ENCODE data around the gene DNAJC11.
A peak's percentile ranks its signal among the peaks of the same experiment; 100 is the strongest.
"Not testable (repeated sequence)": the region's sequence is repeated elsewhere in the genome, so short reads cannot be mapped to it uniquely, and the experiment has no call there.

The DNAJC11 gene, protein sequence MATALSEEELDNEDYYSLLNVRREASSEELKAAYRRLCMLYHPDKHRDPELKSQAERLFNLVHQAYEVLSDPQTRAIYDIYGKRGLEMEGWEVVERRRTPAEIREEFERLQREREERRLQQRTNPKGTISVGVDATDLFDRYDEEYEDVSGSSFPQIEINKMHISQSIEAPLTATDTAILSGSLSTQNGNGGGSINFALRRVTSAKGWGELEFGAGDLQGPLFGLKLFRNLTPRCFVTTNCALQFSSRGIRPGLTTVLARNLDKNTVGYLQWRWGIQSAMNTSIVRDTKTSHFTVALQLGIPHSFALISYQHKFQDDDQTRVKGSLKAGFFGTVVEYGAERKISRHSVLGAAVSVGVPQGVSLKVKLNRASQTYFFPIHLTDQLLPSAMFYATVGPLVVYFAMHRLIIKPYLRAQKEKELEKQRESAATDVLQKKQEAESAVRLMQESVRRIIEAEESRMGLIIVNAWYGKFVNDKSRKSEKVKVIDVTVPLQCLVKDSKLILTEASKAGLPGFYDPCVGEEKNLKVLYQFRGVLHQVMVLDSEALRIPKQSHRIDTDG

DNA sequence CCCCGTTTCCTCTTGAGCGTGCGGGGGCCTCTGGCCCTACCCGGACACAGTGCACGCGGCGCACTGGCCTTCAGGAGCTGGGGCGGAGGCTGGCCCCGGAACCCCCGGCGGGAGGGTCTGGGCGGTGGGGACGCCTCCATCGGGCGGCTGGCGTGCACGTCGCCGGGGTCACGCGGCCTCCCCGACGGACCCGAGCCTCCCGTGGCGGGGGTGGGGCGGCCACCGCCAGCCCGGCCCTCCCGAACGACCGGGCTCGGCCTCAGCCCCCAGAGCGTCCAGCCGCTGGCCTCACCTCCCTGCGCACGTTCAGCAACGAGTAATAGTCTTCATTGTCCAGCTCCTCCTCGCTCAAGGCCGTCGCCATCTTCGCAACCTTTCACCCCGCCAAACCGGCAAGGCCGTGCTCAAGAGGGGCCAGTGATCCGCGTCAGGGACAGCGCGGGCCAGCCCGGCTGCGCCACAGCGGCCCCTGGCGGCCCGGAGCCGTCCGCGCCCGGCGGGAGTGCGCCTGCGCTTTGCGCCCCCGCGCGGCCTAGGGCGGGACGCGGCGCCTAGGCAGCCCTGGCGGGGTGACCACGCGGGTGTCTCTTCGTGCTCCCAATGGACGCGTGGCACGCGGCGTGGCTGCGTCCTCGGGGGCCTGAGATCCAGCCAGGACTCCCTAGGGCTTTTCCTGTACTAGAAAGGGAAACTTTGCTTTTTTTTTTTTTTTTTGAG is at the start of gene DNAJC11:
Gene DNAJC11, minus strand, starts transcription at position 380 of the 717 bp plus-strand sequence. Its CDS starts 16 bp downstream, at position 364.
- peak; percentile 88 for DNase-seq

DNA sequence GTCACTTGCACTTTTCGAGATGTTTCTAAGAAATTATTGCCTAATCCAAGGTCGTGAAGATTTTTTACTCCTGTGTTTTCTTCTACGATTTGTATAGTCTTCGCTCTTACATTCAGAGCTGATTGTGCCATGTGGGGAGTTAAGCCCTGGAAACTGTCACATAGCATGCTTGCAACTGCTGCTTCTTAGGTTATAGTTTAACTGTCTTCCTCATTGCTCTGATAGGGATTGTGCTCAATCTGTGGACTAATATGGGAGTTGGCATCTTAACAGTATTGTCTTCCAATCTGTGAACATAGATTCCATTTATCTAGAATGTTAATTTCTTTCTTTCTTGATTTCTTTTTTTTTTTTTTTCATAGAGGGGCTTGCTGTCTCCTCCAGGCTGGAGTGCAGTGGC is 48.9 kb upstream of the DNAJC11 start:
- no peak for DNase-seq

DNA sequence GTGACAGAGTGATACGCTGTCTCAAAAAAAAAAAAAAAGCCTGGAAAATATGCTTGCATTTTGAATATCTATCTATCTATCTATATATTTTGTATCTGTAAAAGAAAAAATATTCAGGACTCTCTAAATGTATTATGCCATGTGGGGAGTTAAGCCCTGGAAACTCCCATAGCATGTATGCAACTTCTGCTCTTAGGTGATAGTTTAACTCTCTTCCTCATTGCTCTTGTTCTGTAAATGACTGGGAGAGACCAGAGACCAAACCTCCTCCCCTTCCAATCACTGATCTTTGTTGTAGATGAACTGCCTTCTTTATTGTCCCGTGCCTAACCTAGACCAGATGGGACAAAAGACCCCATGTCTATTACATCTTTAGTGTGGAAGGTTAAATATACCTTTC is 46.1 kb upstream of the DNAJC11 start:
- no peak for DNase-seq

DNA sequence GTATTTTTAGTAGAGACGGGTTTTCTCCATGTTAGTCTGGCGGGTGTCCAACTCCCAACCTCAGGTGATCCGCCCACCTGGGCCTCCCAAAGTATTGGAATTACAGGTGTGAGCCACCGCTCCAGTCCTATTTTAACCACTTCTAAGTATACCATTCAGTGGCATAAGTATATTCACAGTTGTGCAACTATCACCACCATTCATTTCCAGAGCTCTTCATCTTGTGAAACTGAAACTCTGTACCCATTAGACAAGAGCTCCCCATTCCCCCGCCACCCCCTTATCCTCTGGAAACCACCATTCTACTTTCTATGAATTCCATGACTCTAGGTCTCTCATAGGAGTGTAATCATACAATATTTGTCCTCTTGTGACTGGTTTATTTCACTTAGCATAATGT is 43.5 kb upstream of the DNAJC11 start:
- DNase-seq = no peak

DNA sequence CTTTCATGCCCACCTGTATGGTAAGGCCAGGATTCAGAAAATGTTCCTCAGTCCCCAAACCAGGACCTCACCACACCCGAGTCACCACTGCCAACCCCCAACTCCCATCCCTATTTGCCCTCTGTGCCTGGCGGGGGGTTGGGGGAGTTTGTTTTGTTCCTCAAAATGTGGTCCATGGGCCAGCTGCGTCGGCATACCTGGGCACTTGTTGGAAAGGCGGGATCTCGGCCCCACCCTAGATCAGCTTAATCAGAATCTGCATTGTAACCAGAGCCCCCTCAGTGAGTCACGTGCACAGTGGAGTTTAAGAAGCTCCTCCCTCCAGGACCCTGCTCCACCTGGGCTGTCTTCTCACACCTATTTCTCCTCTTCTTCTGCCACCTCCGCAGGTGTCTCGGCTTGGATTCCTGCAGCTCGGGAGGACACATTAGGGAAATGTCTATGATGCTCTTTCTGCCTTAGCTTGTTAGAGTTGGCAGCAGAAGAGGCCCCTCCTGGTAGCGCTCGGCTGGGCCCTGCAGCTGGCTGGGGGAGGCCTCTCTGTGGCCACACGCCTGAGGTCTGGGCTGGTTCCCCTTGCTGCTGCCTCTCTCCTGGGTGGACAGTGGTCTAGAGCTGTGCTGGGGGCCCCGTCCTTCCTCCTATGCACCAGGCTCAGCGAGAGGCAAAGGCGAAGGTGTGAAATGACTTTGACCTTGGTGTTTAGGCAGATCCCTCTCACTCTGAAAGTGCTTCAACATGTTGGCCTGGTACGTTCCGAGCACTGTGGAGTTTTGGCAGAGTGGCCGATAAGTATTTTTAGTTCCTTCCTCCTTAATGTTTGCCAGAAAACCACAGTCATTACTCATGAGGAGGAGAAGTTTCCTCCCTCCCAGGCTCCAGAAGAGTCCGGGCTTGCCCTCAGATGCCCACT is 41.8 kb upstream of the DNAJC11 start:
- peak; percentile 7 for DNase-seq

DNA sequence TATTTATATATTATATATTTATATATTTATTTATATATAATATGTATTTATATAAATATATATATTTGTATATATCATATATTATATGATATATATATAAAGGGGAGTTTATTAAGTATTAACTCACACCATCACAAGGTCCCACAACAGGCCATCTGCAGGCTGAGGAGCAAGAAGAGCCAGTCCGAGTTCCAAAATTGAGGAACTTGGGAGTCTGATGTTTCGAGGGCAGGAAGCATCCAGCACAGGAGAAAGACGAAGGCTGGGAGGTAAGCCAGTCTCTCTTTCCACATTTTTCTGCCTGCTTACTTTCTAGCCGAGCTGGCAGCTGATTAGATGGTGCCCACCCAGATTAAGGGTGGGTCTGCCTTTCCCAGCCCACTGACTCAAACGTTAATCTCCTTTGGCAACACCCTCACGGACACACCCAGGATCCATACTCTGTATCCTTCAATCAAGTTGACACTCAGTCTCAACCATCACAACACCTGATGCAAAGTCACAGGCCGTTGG is 41.1 kb upstream of the DNAJC11 start:
- not testable (repeated sequence) for DNase-seq

DNA sequence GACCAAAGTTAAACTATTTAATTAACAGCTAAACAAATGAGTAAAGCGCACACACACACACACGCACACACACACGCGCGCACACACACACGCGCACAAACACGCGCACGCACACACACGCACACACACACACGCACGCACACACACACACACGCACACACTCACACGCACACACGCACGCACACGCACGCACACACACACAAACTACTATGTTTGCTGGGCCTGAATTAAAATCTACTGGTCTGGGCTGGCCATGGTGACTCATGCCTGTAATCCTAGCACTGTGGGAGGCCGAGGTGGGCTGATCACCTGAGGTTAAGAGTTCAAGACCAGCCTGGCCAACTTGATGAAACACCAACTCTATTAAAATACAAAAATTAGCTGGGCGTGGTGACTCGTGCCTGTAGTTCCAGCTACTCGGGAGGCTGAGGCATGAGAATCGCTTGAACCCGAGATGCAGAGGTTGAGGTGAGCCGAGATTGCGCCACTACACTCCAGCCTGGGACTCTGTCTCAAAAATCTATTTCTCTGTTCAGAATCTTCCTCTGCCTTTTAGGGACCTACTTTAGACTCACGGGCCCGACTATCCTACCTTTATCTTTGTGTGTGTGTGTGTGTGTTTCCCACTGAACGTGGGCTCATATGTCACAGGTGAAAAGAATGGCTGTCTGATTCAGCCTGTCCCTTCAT is 37.5 kb upstream of the DNAJC11 start:
- DNase-seq = no peak

DNA sequence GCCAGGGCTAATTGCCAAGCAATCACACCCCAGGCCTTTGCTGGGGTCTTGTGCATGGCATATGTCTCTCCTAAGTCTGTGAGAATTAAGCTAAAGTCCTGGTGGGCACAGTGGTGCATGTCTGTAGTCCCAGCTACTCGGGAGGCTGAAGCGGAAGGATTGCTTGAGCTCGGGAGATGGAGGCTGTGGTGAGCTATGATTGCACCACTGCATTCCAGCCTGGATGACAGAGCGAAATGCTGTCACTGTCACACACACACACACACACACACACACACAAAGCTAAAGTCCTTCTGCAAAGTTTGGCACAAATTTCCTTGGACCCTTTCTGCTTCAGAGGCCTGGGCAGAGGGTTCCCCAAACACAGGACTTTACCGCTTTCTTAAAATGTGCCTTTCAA is 31.3 kb upstream of the DNAJC11 start:
- DNase-seq = no peak

DNA sequence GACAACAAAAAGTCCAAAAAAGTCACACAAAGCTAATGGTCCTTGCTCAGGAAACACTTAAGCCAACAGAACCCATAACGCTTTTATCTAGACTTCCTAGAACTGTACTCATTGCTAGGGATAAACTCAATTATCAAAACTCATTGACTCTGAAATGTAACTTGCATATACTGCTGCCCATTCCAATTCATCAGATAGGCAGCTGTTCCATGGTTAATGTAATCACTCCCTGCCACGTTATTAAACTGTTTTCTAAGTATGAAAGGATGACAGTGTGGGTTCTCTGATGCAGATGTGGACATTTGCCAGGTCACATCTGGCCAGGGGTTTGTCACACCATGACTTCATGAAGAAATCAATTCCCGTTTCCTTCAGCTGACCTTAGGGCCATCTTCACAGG is 30.3 kb upstream of the DNAJC11 start:
- DNase-seq = no peak

DNA sequence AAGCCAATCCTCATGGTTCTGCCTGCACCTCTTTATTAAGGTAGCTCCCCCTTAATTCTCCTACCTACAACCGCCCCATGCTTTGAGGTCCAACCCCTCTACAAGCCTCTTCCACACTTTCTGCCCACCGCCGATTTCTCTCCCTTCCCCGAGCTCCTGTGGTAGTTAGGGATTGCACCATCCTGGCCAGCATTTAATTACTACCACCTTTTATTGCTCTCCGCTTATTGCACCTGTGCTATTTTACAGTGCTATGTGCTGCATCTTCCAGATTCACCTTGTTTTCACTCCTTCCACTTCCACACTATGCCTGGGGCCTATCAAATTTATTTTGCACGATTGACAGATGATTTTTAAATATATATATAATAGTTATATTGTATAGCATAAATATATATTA is 29.3 kb upstream of the DNAJC11 start:
- no peak for DNase-seq

DNA sequence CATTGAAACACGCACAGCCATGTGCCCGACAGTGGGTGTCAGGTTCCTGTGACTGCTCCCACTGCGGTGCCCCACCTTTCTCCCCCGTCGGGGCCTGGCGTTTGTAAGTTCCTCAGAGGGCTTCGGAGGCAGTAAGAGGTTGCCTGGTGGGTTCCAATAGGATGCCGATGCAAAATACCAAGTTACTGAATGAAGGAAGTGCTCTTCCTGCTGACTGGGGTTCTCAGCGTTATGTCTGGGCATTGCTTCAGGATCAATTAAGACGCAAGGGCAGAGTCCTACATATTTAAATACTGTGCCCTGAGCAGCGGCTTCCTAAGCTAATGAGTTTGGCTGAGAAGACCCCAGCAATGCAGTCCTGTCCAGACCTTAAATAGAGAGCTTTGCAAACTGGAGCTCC is 28.9 kb upstream of the DNAJC11 start:
- no peak for DNase-seq

DNA sequence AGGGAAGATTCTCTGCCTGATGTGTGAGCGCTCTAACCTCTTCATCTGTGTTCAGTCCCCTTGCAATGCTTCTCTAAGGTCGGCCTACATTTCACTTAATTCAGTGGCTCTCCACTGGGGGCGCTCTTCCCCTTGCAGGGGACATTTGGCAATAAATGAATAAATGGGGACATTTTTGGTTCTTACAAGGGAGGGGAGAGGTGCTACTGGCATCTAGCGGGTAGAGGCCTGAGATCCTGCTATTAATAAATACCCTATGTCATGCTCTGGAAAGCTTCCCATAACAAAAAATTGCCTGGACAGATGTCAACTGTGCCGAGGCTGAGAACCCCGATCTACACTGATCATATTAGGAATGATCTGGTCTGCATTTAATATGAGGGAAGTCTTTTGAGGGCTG is 25.9 kb upstream of the DNAJC11 start:
- peak; percentile 74 for DNase-seq

DNA sequence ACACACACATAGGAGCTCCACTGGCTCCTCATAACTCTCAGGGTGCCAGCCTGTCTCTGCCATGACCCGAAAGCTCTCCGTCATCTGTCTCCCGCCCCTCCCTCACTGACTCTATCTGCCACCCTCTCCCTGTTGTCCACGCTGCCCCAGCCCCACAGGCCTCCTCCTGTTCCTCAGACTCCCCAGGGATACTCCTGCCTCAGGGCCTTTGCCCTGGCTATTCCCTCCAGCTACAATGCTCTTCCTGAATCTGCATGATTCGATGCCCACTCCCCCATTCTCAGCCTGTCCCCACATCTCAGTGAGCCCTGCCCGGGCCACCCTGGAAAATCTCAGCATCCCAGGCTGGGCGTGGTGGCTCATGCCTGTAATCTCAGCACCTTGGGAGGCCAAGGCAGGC is 24.6 kb upstream of the DNAJC11 start:
- DNase-seq = no peak

DNA sequence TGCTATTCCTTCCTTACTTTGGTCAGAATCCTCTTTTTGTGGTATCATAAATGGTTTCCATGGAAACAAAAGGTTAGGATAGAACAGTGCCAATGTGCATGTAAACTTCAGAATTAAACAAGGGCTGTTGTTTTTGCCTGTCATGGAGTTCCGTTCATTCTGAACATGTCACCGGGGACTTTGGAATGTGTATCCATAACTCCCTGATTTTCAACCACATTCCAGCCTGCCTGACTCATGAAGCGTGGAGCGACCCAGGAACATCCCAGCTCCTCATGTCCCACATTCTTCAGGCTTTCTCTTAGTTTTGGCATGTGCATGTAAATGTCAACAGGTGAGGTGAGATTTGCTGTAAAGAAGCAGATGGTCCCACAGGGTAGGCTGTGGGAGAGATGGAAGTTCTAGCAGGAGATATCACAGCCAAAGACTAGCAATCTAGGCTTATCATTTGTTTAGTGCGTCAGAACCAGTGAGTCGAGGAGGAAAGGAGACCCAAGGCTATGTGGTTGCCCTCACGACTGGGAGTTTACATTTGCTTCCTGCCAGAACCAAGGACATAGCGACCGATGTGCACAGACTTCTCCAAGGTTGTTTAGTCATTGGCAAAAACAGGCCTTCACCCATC is 23.0 kb upstream of the DNAJC11 start:
- no peak for DNase-seq

DNA sequence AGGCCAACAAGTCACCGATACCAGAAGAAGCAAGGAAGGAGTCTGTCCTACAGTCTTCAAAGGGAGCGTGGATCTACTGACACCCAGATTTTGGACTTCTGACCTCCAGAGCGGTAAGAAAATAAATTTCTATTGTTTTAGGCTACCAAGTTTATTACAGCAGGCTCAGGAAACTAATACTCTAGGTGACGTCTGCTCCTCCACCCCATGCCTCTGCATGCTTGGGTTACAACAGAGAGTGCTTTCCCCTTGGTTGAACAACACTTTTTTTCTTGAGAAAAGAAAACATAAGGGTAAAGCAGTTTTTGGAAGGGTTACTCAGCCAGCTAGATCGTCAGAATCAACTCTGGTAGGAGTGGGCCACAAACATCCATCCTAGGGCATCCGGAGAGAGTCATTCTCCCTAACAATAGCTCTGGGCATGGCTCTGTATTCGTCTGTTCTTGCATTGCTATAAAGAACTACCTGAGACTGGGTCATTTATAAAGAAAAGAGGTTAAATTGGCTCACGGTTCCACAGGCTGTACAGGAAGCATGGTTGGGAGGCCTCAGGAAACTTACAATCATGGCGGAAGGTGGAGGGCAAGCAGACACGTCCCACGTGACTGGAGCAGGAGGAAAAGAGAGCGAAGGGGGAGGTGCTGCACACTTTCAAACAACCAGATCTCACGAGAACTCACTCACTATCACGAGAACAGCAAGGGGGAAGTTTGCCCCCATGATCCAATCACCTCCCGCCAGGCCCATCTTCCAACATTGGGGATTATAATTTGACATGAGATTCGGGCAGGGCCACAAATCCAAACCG is 22.2 kb upstream of the DNAJC11 start:
- no peak for DNase-seq

DNA sequence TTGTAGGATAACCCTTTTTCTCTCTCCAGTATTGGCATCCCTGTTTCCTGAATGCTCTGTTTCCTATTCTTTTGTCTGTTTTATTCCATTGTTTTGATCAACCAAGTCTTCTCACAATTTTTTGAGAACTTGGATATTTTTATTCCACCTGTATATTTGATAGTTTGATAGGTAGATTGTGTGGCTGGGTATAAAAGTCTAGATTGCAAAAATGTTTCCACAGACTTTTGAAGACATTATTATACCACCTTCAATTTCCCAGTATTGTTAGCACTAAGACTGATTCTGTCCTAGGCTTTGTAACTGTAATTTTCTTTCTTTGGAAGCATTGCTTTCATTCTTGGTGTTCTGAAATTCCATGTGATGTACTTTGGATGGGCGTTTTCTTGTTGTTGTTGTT is 9.6 kb upstream of the DNAJC11 start:
- DNase-seq = no peak

DNA sequence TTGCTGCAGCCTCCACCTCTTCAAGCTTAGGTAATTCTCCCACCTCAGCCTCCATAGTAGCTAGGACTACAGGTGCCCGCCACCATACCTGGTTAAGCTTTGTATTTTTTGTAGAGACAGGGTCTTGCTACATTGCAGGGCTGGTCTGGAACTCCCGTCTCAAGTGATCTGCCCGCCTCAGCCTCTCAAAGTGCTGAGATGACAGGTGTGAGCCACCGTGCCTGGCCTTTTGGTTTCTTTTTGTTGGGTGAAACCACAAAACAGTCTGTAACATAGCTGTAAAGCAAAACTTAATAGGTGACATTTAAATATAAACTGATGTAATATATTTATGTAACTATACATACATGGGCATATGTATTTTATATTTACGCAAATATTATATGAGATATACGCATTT is 3.1 kb upstream of the DNAJC11 start:
- no peak for DNase-seq

DNA sequence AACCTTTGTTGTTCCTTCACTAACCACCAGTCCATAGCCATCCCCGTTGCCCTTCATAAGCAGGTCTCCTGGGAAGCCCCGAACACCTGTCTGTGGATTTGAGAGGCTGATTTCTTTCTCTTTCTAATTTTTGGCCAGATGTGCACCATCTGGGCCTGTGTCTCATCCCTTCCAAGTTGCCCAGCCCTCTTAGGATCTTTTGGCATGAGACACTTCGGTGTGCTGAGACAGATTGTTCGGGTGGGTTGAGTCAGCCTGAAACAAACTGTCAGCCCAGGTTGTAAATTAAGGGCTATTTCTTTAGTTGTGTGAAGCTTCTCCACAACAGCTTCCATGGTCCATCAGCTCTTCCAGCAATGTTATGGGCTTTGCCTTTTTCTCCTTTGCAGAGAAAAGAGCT is 1.4 kb upstream of the DNAJC11 start:
- DNase-seq = no peak

DNA sequence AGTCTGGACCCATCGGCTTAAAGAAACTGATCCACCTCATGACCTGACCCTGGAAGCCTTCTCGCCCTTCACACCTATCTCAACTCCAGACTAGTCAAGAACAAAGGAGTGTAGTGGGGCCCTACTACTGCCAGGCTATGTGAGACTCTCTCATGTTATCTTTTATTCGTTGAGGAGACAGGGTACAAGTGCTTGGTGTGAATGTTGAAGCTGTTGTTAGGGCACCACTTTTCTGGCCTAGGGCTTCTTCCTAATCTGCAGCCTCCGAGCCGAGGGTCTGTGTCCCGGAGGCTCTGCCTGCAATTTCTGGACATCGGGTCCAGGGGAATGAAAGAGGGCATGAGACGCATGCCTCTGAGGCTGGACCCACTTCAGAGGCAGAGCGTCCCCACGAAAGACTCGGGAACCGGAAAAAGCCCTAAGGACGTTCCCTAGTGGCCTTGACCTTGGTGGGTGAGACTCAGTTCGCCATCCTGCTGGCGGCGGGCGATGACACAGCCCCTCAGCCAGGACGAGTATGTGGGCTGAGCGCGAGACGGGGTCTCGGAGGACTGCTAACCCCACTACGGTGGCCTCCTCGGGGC is 671 bp downstream of the DNAJC11 start:
- no peak for DNase-seq

DNA sequence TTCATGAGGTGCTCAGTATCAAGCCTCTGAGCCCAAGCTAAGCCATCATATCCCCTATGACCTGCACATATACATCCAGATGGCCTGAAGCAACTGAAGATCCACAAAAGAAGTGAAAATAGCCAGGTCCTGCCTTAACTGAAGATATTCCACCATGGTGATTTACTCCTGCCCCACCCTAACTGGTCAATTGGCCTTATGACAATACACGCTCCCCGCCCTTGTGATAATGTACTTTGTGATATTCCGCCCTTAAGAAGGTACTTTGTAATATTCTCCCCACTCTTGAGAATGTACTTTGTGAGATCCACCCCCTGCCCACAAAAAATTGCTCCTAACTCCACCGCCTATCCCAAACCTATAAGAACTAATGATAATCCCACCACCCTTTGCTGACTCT is 1.7 kb downstream of the DNAJC11 start:
- not testable (repeated sequence) for DNase-seq
